ENCODE data around the gene STK32A.

Gene STK32A

GRCh38 chr5:147418613-147419012, 183.8 kb downstream of the STK32A start:
- DNase-seq (ENCODE audit: low read depth in 2 of 2): no peak

- DNase-seq (ENCODE audit: low read depth in 2 of 2): no peak
These were observed 192.0 kb downstream of the STK32A start for GRCh38 chr5:147426640-147427327.

GRCh38 chr5:147427521-147428401, 192.9 kb downstream of the STK32A start:
- no peak for DNase-seq (ENCODE audit: low read depth in 2 of 2)

- DNase-seq (ENCODE audit: low read depth in 2 of 2): no peak
These were observed 195.8 kb downstream of the STK32A start for GRCh38 chr5:147430628-147431027.

- no peak for DNase-seq (ENCODE audit: low read depth in 2 of 2)
These were observed 196.8 kb downstream of the STK32A start for GRCh38 chr5:147431586-147431985.

- no peak for DNase-seq (ENCODE audit: low read depth in 2 of 2)
These were observed 197.5 kb downstream of the STK32A start for GRCh38 chr5:147432323-147432722.

- no peak for DNase-seq (ENCODE audit: low read depth in 2 of 2)
These were observed 199.2 kb downstream of the STK32A start for GRCh38 chr5:147434049-147434448.

GRCh38 chr5:147436596-147436995, 201.8 kb downstream of the STK32A start:
- DNase-seq (ENCODE audit: low read depth in 2 of 2): no peak

- DNase-seq (ENCODE audit: low read depth in 2 of 2): no peak
These were observed 202.4 kb downstream of the STK32A start for GRCh38 chr5:147437161-147437596.
